H7 (cell line): ENCODE data around the gene KRT74. TPM values are rescaled to one million over a fixed set of nuclear protein-coding genes. Genes with fewer than 3 reads are reported as not detected.

ENCODE experiments used
- DNase-seq: peaks from one replicate; pipeline ENCODE4 v3.0.0; 2012
- H3K27me3 ChIP-seq: 2 replicates; pipeline ENCODE4 v1.6.0; 2011; ENCODE audit warnings: mild to moderate bottlenecking, low read length; ENCODE audit not compliant: control insufficient read depth, insufficient read depth
- H3K36me3 ChIP-seq: replicated peaks from 2 replicates; pipeline ENCODE4 v1.5.1; 2011; ENCODE audit warnings: low read length; ENCODE audit not compliant: control insufficient read depth, insufficient read depth
- H3K4me3 ChIP-seq: 2 replicates; pipeline ENCODE4 v1.5.1; 2011; ENCODE audit warnings: low read depth, mild to moderate bottlenecking, control low read depth, low read length, moderate library complexity; ENCODE audit not compliant: insufficient read depth
- total RNA-seq: library from RNA; depleted of rRNA; stranded (reverse); fragments of >200 nt; shearing (Covaris generic); gene quantifications from 2 replicates; pipeline ENCODE4 v1.2.3, GENCODE V29; 2014

The KRT74 gene
- total RNA-seq, 1 experiment from 2014 or later, result not detected

GRCh38 chr12:52530366-52530765 is 43.3 kb downstream of the KRT74 start:
- no peaks in the 10 kb centered on the region for H3K27me3 ChIP-seq
- no peak for DNase-seq
- H3K36me3 ChIP-seq, result no peaks in the 10 kb centered on the region
- H3K4me3 ChIP-seq, result no peak overlapping the region

GRCh38 chr12:52529846-52530245 is 43.8 kb downstream of the KRT74 start:
- Histone ChIP-seq H3K36me3 (no peaks in the 10 kb centered on the region), H3K4me3 (no peak overlapping the region), H3K27me3 (no peaks in the 10 kb centered on the region)
- DNase-seq, result no peak

DNA sequence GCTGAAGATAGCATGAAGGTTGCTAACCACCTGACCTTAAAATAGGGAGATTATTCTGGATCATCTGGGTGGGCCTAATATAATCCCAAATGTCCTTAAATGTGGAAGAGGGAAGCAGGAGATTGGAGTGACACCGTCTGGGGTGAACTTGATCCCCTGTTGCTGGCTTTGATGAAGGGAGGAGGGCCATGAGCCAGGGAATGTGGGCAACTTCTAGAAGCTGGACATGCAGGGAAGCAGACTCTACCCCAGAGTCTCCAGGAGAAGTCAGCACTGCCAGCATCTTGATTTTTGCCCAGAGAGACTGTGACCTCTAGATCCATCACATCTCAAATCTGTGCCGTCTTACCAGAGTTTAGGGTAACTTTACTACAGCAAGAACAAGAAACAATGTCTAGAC is 44.2 kb downstream of the KRT74 start:
- H3K27me3 ChIP-seq, result no peaks in the 10 kb centered on the region
- H3K4me3 ChIP-seq, result no peak overlapping the region
- DNase-seq, result no peak
- H3K36me3 ChIP-seq, result no peaks in the 10 kb centered on the region

GRCh38 chr12:52528641-52529143 is 45.0 kb downstream of the KRT74 start:
- no peak overlapping the region for H3K4me3 ChIP-seq
- DNase-seq, result no peak
- H3K36me3 ChIP-seq, result no peaks in the 10 kb centered on the region
- no peaks in the 10 kb centered on the region for H3K27me3 ChIP-seq

GRCh38 chr12:52527121-52527800 is 46.4 kb downstream of the KRT74 start:
- no peaks in the 10 kb centered on the region for H3K36me3 ChIP-seq
- no peak overlapping the region for H3K4me3 ChIP-seq
- no peak for DNase-seq
- no peaks in the 10 kb centered on the region for H3K27me3 ChIP-seq

- H3K27me3 ChIP-seq, result no peaks in the 10 kb centered on the region
- H3K36me3 ChIP-seq, result no peaks in the 10 kb centered on the region
Observed at GRCh38 chr12:52526511-52526951, 47.1 kb downstream of the KRT74 start.

GRCh38 chr12:52525661-52526499 is 47.8 kb downstream of the KRT74 start:
- DNase-seq, result no peak
- H3K36me3 ChIP-seq, result no peaks in the 10 kb centered on the region
- H3K4me3 ChIP-seq, result no peak overlapping the region
- no peaks in the 10 kb centered on the region for H3K27me3 ChIP-seq

More at GRCh38 chr12:52526511-52526951, 47.1 kb downstream of the KRT74 start:
- no peak overlapping the region for H3K4me3 ChIP-seq
- DNase-seq, result no peak

- peak; percentile 6 for DNase-seq
- H3K4me3 ChIP-seq, result no peak overlapping the region
- H3K27me3 ChIP-seq, result no peaks in the 10 kb centered on the region
- H3K36me3 ChIP-seq, result no peaks in the 10 kb centered on the region
Observed at GRCh38 chr12:52524898-52525591, 48.6 kb downstream of the KRT74 start.

DNA sequence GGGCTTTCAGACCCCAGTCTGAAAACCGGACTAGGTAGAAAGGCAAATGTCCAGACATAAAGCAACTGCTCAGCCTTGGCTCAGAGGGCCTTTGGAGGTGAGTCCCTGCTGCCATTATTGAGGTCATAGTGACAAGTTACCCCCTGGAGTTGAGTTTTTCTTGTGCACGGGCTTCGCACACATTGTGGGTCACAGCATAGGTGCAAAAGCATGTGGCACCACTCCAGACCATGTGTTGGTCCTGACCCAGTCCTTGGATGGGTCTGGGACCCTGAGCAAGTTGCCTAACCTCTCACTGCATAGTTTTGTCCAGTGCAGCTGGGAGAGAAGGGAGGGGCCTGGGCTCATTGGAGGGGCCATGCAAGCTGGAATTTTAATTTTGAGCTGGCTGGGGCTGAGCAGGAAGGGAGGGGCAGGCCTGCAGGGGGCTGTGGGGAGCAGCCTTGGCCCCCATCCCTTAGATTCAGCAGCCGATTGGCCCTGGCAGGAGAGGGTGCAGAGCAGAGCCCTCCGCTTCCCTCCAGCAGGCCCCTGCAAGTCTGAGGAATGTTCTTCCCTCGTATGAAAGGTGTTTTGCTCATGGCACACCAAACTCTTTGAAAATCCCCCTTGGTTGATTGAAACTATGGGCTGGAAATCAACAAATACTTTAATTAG is 49.3 kb downstream of the KRT74 start:
- Histone ChIP-seq H3K4me3 (no peak overlapping the region), H3K27me3 (no peaks in the 10 kb centered on the region), H3K36me3 (no peaks in the 10 kb centered on the region)
- DNase-seq, result peak; percentile 22

GRCh38 chr12:52523824-52524223 is 49.8 kb downstream of the KRT74 start:
- Histone ChIP-seq H3K36me3 (no peaks in the 10 kb centered on the region), H3K27me3 (no peaks in the 10 kb centered on the region), H3K4me3 (no peak overlapping the region)
- peak; percentile 10 for DNase-seq

GRCh38 chr12:52522346-52523011 is 51.2 kb downstream of the KRT74 start:
- DNase-seq, result peak; percentile 9
- Histone ChIP-seq H3K27me3 (no peaks in the 10 kb centered on the region), H3K4me3 (no peak overlapping the region), H3K36me3 (no peaks in the 10 kb centered on the region)

DNA sequence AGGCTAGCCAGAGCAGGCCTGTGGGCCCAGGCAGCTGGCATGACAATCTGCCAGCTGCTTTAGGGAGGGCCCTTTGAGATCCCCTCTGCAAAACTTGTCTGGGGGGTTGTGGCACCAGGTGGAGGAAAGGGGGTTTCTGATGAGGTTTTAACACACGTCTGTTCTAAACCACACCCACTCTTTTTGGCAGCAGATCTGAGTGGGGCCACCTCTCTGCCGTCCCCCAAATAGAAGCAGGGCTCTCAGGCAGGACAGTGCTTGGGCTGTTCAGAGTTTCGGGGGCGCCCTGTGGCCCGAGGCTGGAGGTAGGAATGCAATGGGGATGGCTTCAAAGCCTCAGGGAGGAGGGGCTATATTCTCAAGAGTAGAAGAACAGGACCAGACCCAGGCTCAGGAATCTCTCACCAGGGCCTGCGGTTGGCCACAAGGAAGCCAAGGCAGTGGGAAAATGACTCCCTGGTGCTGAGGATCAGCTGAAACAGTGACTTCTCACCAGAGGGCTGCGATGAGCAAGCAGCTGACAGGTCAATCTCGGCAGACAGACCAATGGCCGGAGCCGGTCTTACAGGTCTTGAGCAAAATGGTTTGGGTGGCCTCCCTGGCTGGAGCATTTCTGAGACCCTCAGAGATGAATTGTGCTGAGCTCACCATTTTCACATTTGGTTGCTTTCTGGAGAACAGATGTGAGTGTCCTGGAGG is 51.9 kb downstream of the KRT74 start:
- no peaks in the 10 kb centered on the region for H3K27me3 ChIP-seq
- no peaks in the 10 kb centered on the region for H3K36me3 ChIP-seq
- no peak overlapping the region for H3K4me3 ChIP-seq
- DNase-seq, result peak; percentile 32

DNA sequence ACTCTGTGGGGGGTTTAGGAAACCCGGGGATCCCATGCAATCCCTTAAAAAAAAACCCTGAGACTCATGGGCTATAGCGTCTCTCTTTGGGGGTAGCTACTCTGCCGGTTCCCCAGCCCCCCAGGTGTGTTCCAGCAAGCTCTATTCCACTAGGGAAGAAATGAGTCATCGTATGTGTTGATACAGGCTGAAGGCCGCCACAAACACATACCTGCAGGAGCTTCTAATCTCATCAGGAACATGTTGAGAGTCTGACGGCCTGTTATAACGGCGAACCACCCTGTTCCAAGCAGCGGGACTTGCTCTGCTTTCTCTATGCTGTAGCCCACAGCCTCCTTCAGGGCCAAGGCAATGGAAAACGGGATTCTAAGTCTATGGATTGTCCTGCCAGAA is 52.5 kb downstream of the KRT74 start:
- peak; percentile 24 for DNase-seq

More for the DNA sequence above, 52.5 kb downstream of the KRT74 start:
- Histone ChIP-seq H3K27me3 (no peaks in the 10 kb centered on the region), H3K36me3 (no peaks in the 10 kb centered on the region), H3K4me3 (no peak overlapping the region)
